NCI-H1048 (cell line): Measurements from ENCODE around the gene GET4.
"Not testable (repeated sequence)": the region's sequence is repeated elsewhere in the genome, so short reads cannot be mapped to it uniquely, and the experiment has no call there.

Experiments used
- DNase-seq: peaks from one replicate; lab custom pipeline; 2025; lab: John Stamatoyannopoulos, UW

GET4 gene

DNA sequence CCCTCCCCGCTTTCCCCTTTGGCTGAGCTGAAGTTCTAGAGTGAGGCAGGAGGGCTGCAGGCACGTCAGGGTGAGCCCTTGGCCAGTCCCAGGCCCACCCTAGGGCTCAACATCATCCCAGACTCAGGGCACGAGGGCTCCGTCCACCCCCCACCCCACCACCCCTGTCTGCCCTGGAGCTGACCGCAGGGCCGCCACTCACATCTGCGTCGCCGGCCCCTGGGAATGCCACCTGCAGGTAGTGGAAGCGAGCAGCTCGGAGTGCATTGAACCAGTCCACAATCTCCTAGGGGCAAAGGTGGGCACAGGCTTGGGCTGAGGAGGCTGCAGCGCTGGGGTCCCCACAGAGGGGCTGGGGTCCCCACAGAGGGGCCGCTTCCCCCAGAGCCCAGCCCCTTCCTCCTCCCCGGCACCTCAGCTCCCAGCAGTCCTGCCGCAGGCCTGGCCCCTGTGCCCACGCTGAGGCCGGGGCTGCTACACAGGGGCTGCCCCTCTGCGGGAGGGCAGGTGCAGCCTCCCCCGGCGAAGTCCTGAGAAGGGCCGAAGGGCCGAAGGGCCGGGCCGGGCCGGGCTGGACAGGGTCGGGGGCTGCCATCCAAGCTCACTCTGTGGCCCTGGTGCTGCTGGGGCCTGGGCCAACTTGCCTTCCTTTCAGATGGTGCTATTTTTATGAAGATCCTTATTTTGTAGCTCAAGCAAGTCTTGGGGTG is 24.1 kb downstream of the GET4 start:
- no peak for DNase-seq

DNA sequence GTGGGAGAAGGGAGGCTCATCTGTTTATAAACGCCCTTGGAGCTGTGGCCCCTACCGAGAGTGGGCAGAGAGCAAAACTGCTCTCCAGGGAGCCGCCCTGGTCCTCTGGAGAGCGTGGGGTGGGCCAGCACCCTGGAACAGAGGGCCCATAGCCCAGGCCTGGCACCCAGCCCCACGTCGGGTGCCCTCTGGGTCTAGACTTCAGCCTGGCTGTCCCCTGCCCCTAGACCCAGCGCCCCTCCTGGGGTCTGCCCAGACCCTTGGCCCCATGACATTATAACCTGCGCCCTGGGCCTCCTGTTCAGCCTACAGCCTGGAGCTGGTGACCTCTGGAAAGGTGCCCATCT is 24.7 kb downstream of the GET4 start:
- DNase-seq: no peak

DNA sequence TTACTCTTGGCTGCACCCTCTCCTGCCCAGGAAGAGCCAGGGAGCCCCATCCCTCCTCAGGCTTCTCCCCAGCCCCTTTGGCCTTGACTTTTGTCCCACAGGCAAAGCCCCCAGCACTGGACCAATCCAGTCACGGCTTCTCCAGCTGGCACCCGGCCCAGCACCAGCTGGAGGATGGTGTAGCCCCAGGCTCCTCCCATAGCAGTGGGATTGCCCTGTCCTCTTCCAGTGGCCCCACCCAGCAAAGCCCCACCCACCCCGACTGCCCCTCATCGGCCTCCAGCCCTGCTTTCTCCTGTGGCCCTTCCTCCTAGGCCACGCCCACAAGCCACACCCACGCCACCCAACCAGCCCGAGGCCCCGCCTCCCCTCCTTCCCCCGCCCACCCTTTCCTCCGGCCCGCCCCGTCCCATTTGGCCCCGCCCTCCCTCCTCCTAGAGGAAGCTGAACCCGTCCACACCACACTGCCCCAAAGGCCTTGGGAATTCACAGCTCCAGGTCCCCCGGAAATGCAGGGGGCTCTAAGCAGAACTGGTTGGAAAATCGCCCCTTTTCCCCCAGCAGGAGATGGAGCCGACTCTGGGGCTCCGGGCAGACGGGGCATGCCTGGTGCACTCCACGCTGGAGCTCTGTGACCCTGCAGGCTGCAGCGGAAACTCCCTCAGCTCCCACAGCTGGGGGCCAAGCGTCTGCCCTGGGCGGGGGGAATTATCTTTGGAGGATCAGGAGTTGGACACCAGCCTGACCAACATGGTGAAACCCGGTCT is 25.2 kb downstream of the GET4 start:
- peak; percentile 73 for DNase-seq

DNA sequence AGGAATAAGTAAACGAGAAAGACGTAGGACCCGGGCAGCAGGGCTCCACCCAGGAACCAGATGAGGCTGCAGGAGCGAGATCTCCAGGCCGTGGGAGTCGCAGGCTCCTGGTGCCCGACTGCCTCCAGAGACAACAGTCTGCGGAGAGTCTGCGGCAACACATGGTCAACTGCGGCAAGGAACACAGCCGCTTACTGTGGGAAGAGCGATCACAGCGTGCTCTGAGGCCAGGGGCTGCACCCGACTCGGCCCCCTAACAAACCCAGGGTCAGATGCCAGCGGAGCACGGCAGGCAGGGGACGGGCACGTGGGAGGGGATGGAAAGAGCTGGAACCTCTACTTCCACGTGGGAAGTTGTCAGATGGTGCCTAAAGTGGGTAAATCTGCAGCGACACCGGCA is 26.6 kb downstream of the GET4 start:
- no peak for DNase-seq

DNA sequence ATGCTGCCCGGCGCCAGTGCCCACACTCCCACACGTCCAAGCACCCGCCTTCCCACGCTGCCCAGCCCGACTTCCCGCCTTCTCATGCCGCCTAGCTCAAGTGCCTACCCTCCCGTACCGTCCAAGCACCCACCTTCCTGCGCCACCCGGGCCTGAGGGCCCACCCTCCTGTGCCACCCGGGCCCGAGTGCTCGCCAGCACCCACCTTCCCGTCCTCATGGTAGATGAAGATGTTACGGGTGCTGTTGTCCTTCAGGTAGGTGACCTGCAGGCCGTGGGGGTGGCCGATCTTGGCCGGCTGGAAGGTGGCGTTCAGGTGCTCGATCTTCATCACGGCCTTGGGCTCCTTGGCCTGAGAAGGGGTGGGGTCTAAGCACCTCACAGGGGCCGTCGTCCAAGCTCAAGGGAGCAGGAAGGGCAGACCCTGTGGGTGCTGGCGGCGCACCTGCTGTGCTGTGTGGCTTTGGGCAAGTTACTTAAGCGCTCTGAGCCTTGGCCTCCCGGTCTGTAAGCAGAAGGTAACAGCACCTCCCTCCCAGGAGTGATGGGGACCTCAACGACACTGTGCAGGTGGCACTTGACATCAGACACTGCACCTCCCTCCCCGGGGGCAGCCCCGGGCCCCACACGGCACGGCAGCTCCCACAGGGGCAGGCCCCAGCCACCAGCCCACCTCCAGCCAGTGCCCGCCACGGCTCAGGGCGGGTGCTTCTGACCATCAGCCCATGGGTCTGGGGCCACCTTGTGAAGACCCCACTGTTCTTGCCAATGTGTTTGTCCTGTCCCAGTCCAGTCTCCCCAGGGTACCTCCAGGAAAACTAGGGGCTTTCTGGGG is 27.8 kb downstream of the GET4 start:
- DNase-seq: no peak

DNA sequence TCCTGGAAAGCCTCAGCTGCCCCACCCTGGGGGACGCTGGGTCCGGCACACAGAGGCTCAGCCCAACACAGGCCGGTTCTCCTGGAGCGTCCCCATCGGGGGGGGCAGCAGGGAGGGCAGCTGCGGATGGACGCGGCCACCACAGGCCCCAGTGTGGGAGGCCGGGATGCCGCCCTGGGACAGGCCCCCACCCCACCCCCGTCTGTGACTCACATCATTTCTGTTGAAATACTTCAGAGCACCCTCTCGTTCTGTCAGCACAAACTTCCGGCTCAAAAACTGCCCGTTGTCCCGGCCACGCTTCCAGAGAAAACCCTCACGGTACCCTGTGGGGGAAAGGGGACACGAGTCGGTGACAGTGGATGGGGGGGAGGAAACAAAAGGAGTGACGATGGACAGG is 28.5 kb downstream of the GET4 start:
- DNase-seq: no peak

DNA sequence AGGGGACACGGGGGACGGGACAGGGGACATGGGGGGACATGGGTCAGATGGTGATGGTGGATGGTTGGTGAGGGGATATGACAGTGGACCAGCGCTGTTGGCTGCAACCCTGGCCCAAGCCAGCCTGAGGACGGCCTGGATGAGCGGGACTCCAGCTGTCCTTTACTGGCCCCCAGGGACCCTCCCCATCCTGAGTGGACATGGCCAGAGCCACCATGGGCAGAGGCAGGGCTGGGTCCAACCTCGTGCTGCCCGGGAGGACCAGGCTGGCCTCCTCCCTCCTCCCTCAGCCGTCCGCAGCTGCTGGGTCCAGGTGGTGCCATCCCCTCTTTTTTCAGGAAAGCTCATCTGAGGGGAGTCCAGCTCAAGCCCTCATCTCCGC is 30.4 kb downstream of the GET4 start:
- DNase-seq: no peak

DNA sequence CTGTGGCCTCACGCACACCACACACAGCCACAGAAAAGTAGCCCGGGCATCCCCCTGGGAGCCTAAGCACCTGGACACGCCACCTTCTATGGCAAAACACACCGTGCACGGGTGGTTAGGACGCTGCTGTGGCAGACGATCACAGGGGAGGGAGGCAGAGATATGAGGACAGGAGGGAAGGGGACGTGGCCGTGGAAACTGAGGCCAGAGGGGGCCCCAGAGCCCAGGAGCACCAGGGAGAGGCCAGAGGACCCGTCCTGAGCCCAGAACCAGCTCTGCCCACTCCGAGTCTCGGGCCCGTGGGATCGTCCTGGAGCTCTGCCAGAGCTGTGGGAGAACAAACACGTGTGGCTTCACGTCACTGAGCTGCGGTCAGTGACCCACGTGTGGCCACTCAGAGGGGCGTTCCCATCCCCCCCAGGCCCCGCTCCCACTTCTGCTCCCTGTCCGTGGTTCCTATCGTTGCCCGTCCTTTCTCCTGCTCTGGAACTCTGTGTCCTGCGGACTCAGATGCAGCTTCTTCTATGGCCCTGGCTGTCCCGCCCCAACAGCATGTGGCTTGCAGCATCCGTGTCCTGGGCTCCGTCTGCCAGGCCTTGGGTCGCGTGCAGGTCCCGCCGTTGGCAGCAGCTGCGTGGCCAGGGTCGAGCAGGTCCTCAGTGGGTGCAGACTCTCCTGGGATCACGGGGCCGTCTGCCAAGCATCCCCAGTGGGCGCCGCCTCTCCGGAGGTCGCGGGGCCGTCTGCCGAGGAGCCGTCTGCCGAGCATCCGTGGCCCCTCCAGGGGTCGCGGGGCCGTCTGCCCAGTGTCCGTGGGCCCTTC is 31.0 kb downstream of the GET4 start:
- no peak for DNase-seq

DNA sequence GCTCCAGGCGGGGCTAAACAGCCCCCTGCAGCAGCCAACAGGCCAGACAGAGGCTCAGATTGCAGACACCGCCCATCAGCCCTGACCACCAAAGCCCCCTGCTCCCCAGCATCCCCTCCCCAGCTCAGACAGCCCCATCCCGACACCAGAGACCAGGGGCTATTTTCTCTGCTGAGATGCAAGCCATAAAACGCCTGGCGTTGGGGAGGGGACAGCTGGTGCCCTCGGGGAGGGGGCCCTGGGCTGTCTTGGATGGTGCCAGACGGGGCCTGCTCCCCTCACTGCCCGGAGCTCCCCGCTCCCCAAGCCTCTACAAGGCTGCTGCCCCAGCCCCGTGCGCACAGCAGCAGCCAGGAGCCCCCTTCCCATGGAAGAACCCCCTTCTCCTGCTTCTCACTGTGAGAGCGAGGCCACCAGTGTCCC is 31.8 kb downstream of the GET4 start:
- no peak for DNase-seq

DNA sequence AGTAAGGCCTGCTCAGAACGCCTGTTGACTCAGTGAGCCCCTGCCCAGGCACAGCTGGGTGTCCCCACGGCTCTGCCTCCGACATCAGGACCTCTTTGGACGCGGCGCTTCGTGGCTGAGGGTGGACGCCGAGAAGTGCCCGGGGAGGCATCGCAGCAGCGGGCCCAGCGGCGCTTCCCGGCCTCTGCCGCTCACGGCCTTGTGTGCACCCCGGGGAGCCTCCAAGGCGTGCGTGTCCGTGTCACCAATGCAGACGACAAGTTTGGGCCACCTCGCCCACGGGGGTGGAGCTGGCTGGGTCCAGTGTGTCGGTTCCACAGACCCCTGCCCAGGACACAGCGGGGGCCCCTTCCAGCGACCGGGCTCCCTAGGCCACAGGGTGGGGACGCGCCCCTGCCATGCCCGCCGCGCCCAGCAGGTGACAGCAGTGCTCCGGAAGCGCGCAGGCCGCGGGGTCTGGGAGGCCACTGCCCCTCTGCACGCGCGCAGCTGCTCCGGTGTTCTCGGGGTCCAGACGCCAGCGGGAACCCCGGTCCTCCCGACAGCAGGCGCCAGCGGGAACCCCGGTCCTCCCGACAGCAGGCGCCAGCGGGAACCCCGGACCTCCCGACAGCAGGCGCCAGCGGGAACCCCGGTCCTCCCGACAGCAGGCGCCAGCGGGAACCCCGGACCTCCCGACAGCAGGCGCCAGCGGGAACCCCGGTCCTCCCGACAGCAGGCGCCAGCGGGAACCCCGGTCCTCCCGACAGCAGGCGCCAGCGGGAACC is 32.4 kb downstream of the GET4 start:
- DNase-seq: not testable (repeated sequence)

DNA sequence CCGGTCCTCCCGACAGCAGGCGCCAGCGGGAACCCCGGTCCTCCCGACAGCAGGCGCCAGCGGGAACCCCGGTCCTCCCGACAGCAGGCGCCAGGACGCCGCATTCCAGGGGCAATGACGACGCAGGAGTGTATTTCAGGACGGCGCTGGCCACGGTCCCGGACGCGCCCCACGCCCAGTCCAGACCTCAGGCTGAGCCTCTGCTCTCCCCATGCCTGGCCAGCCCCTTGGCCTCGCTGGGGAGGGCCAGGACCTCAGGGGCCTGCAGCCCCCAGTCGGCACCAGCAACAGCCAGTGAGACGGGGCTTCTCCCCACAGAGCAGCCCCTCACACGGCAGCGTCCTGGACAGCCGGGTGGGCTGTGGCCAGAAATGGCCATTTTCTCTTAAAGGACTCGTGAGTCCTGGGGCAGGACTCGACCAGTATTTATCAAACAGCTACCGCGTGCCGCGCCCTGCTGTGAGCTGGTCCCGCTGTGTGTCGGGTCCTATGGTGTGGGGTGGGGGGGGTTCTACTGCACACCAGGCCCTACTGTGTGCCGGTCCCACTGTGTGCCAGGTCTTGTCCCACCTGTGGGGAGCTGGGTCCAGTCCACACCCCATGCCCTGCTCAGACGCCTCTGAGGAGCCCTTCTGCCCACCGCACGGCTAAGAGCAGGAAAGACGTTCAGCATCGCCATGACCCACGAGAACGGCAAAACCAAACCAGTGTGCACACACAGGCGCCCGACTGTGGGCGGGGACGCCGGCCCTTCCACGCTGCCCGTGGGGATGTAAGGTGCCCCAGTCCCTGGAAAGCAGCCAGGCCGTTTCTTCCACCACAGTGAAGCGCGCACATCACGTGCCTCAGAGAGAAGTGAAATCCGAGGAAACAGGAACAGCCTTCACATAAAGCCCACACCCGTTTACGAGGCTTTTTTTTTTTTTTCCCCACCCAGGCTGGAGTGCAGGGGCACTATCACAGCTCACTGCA is 33.3 kb downstream of the GET4 start:
- DNase-seq: no peak

DNA sequence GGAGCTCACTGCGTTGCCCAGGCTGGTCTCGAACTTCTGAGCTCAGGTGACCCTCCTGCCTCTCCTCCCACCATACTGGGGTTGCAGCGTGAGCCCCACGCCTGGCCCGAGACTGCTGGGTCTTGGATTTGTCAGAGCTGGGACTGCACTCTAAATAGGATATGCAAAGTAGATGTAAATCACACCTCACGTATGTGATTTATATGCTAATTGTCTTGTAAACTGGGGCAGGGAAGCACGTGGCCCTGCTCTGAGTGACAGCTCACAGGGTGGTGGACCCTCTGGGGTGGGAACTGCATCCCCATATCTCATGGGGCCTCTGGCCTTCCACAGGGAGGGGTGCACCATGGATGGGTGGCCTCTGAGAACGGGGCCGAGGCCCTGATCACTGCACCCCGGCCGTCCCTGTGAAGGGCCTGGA is 34.1 kb downstream of the GET4 start:
- peak; percentile 12 for DNase-seq

DNA sequence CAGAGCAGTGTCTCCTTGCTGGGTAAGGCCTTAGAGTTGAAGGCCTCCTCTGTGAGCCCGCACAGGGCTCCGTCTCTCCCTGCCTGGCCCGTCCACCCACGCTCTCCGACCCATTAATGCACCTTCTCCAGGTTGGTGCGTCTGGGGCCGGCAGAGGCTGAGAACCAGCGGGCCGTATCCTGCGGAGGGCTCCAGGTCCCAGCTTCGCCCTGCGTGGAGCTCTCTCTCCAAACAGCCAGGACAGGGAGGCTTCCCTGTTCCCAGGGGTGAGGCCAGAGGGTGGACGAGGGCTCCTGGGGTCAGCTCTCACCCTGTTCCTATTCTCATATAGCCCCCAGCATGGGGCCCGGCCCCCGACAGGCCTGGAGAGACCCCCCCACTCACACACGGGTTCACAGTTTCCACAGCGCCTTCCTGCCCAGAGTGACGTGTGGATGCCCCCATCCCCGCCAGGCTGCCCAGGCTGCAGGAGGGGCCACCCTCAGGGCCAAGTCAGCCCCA is 34.6 kb downstream of the GET4 start:
- DNase-seq: no peak

DNA sequence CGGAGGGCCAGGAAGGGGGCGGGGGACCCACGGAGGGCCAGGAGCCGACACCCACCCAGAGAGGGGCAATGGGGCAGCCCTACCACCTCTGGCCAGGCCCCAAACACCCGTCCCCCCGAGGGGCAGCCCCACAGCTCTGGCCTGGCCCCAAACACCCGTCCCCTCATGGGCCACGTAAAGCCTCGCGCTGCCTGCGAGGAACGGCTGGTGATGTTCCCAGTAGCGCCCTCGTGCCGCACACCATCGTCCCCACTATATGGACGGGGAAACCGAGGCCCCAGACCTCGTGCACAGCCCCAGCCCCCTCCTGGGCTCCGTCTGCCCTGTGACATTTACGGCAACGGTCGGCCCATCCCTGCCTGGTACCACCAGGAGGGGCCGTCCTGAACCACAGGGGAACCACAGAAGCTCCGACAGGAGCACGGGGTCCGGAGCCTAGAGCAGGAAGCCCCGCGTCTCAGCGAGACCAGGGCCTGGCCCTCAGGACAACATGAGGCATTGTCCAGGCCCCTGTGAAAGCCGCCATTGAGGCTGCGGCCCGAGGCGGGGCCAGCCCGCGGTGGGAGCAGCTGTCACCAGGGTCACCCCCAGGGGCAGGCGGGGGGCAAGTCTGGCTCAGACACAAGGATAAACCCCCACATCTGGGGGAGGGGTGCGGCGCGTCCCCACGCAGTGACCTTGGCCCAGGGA is 35.6 kb downstream of the GET4 start:
- DNase-seq: no peak

DNA sequence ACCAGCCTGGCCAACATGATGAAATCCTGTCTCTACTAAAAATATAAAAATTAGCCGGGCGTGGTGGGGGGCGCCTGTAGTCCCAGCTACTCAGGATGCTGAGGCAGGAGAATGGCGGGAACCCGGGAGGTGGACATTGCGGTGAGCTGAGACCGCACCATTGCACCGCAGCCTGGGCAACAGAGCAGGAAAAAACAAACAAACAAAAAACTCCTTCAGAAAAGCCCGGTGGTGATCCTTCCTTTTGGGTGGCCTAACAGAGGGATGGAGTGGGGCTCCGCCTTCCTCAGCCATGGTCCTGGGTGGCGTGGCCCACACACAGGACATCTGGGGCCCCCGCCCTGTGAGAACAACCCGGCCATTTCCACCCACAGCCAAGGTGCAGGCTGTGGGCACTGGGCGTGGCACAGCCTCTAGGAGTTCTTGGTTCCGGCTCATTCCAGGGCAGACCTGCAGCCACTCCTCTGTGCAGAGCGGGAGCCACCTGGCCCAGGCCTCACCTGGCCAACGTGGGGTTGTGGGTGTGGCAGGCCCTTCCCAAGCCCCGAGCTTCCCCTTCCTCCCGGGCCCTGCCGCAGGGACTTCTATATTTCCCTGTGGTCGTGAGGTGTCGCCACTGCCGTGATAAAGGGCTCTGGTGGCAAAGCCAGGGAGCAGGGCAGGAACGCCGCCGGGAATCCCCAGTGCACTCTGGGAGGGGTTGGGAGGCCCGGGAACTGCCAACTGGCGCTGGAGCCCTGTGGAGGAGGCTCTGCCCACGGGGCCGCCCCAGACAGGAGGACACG is 37.6 kb downstream of the GET4 start:
- DNase-seq: no peak

DNA sequence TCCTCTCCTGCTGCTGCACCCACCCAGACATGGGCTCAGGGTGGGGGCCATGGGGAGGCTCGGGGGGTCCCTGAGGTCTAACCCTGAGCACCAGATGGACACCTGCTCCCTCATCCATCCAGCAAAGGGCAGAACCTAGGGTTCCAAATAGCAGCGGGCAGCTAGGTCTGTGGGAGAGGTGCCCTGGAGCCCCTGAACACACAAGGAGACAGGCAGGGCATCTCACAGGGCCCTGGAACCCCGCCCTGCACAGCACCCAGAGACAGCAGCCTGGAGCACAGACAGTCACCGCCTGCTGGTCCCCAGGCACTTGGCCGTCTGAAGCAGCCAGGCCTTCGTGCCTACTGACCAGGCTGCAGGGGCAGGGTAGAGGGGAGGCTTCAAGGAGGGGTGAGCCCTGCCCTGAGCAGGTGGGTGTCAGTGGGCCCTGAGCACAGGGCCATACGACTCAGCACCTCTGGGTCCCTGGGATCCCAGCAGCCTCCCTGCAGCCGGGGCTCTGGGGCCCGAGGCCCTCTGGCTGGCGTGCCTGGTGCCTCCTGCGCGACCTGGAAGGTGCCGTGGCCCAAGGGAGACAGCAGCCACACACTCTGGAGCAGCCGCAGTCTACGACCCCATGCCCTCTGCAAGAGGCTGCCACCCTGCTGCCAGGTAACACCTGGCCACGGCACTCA is 38.3 kb downstream of the GET4 start:
- no peak for DNase-seq

DNA sequence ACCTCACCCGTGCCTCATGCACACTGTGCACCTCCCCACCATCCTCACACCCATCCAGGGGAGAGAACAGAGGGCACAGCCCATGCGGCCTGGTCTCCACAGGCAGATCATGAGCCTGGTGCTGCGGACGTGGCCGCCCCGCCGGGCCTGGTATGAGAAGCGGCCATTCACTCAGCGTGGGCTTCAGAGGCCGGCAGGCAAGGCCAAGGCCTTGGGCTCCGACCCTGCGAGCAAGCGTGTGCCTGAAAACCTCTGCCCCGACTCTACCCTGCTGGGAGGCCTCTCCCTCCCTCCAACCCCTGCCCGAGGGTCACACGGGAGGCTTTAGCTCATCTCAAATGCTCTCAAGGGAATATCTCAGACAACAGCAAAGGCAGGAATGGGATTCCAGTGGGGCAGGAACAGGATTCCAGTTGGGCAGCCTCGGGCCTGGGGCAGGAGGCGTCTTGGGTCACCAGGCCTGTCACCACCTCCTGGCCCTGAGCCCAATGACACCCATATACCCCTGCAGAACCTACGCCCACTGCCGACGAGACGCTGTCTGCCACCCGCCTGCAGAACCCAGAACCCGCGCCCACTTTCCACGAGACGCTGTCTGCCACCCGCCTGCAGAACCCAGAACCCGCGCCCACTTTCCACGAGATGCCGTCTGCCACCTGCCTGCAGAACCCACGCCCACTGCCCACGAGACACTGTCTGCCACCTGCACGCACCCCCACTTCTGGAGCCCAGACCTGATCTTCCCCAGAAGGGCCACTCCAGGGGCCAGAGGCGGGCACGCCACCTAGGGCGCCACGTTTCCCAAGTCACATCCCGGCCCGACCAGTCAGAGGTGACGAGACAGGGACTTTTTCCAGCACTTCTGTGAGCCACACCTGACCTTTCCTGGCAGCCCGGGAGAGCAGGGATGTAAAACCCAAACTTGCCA is 39.2 kb downstream of the GET4 start:
- no peak for DNase-seq
